Body of pancreas (tissue), 4 donors: ENCODE measurements around the gene DYNC2H1. TPM values are rescaled to one million over a fixed set of nuclear protein-coding genes. Genes with fewer than 3 reads are reported as not detected.

Source experiments
- ATAC-seq: fragments of 150-250 bp; one replicate; pipeline ENCODE4 v1.9.1; 2016
- DNase-seq, 4 donors: peaks; one replicate each; pipeline ENCODE4 v3.0.0-alpha.2; 2019
- H3K27ac ChIP-seq, 4 donors: fragments of 200-600 bp; sonication (generic); 1 replicate in 3 of 4; 2 replicates in 1 of 4; pipeline versions ENCODE4 v1.5.1 to v1.6.1; 2016 to 2019; ENCODE audit warnings: mild to moderate bottlenecking in 1 of 4, mixed read lengths in 1 of 4, moderate library complexity in 1 of 4
- H3K27me3 ChIP-seq, 2 donors: fragments of 200-600 bp; sonication (generic); one replicate each; pipeline ENCODE4 v1.6.0; 2016; ENCODE audit warnings: mild to moderate bottlenecking in 1 of 2
- H3K36me3 ChIP-seq, 2 donors: fragments of 200-600 bp; sonication (generic); replicated peaks in 1 of 2; 2 replicates each; pipeline ENCODE4 v1.5.1; 2016; ENCODE audit warnings: low read depth in 2 of 2; ENCODE audit not compliant: insufficient read depth in 1 of 2
- H3K4me1 ChIP-seq: fragments of 200-600 bp; sonication (generic); one replicate; pipeline ENCODE4 v1.6.0; 2016
- H3K4me3 ChIP-seq, 2 donors: fragments of 200-600 bp; sonication (generic); 1 replicate in 1 of 2; 2 replicates in 1 of 2; pipeline ENCODE4 v1.5.1; 2016 to 2019
- H3K9me3 ChIP-seq, 3 donors: fragments of 200-600 bp; sonication (generic); 1 replicate in 2 of 3; 2 replicates in 1 of 3; pipeline ENCODE4 v1.5.1; 2016
- CTCF ChIP-seq, 7 experiments: fragments of 450-650 bp in 4 of 7; fragments of 200-600 bp in 3 of 7; sonication (generic) in 3 of 7; IDR thresholded peaks; one replicate each; pipeline ENCODE4 v1.5.1; 2016 to 2019; ENCODE audit warnings: antibody characterized with exemption in 7 of 7
- POLR2A ChIP-seq, 3 donors: fragments of 450-650 bp; IDR thresholded peaks; one replicate each; pipeline ENCODE4 v1.6.1; 2016; ENCODE audit warnings: antibody characterized with exemption in 3 of 3, mild to moderate bottlenecking in 2 of 3
- WGBS, 2 donors: methylation state at CpG; one replicate each; pipeline ENCODE4 v1.1.5; 2017; 5-methylcytosine and 5-hydroxymethylcytosine counted together
- intact Hi-C: fragments of 100-400 bp; cut with DNase I; formaldehyde crosslinking; loops from one replicate; pipeline ENCODE4 v1.15.1; 2023
- total RNA-seq, 2 donors: library from RNA; depleted of rRNA; stranded (reverse); fragments of >200 nt; gene quantifications; one replicate each; pipeline ENCODE4 v1.1.0, GENCODE V29; 2016

The DYNC2H1 gene
- 10 to 100 TPM; 12.2 to 19.5 TPM for total RNA-seq

- TF ChIP-seq CTCF (IDR thresholded peaks at IDR 0.05): peak in 6 of 7 experiments; percentile 22 to 69 (median 54)
- TF ChIP-seq POLR2A (IDR thresholded peaks at IDR 0.05): peak in 2 of 3 donors; percentile 45 to 47
These were observed at the start of gene DYNC2H1 for GRCh38 chr11:103108933-103109817. TSS of gene DYNC2H1 (plus strand) at chr11:103109426. CDS start at chr11:103109575, 149 bp downstream.

GRCh38 chr11:103061656-103062055 is 47.6 kb upstream of the DYNC2H1 start:
- H3K4me1 ChIP-seq: peaks cover 12% of the 10 kb centered on the region
- no peaks in the 10 kb centered on the region for H3K27me3 ChIP-seq
- no peak overlapping the region for H3K27ac ChIP-seq
- intact Hi-C loops: no loop called here
- no peak for DNase-seq
- WGBS, 2 donors: 94 to 97% methylated on average over 1 of the region's 1 CpG
- no peaks in the 10 kb centered on the region for H3K9me3 ChIP-seq
- ATAC-seq: no peak
- no peak overlapping the region for H3K4me3 ChIP-seq
- peaks cover 4 to 9% of the 10 kb centered on the region in 2 donors for H3K36me3 ChIP-seq
- no peak for TF ChIP-seq POLR2A (IDR thresholded peaks at IDR 0.05)
- TF ChIP-seq CTCF (IDR thresholded peaks at IDR 0.05): no peak

More at GRCh38 chr11:103108933-103109817, at the start of gene DYNC2H1:
- WGBS, 2 donors: 0% methylated on average over 40 to 53 of the region's 53 CpGs
- Histone ChIP-seq H3K27ac (peak within 1 kb of the TSS; percentile 33 to 80 (median 64)), H3K9me3 (no peaks in the 10 kb centered on the region), H3K4me3 (peak within 1 kb of the TSS; percentile 60 to 63), H3K27me3 (no peaks in the 10 kb centered on the region), H3K36me3 (no peaks in the 10 kb centered on the region), H3K4me1 (peaks cover 11% of the 10 kb centered on the region)
- DNase-seq (peak; percentile 87 to 91 (median 89)), ATAC-seq (peak; percentile 99)
- intact Hi-C loops: no loop called here

GRCh38 chr11:103067118-103067517 is 42.1 kb upstream of the DYNC2H1 start:
- Histone ChIP-seq H3K27ac (no peak overlapping the region), H3K4me3 (no peak overlapping the region), H3K4me1 (peaks cover 10% of the 10 kb centered on the region), H3K9me3 (no peaks in the 10 kb centered on the region), H3K36me3 (peaks cover 4 to 9% of the 10 kb centered on the region in 2 donors), H3K27me3 (peaks cover 0 to 3% of the 10 kb centered on the region in 2 donors)
- intact Hi-C loops: no loop called here
- no peak for DNase-seq
- ATAC-seq: no peak
- WGBS, 2 donors: 75 to 90% methylated on average over 1 of the region's 1 CpG
- TF ChIP-seq CTCF (IDR thresholded peaks at IDR 0.05): no peak
- no peak for TF ChIP-seq POLR2A (IDR thresholded peaks at IDR 0.05)

- Histone ChIP-seq H3K36me3 (peaks cover 0 to 4% of the 10 kb centered on the region in 2 donors), H3K4me3 (no peak overlapping the region), H3K27me3 (peaks cover 0 to 3% of the 10 kb centered on the region in 2 donors), H3K9me3 (no peaks in the 10 kb centered on the region), H3K4me1 (peaks cover 10% of the 10 kb centered on the region), H3K27ac (no peak overlapping the region)
- no peak for ATAC-seq
- DNase-seq: no peak
- 93 to 97% methylated on average over 2 of the region's 2 CpGs for WGBS, 2 donors
- TF ChIP-seq CTCF (IDR thresholded peaks at IDR 0.05) (no peak), POLR2A (IDR thresholded peaks at IDR 0.05) (no peak)
- intact Hi-C loops: no loop called here
These were observed 39.9 kb upstream of the DYNC2H1 start for GRCh38 chr11:103069367-103069766.
